Measurements from ENCODE around the gene LEF1. TPM values are rescaled to one million over a fixed set of nuclear protein-coding genes. Genes with fewer than 3 reads are reported as not detected.

The LEF1 gene
- total and polyA plus RNA-seq, 4 experiments from 2014 or later, result 307 to 399 (median 372) TPM

GRCh38 chr4:108103099-108103862 is 65.5 kb downstream of the LEF1 start:
- H3K4me1 ChIP-seq (ENCODE audit: insufficient read depth, low read length), result peaks cover 83% of the 10 kb centered on the region
- no peak overlapping the region for H3K4me3 ChIP-seq (ENCODE audit: low read length in 2 of 2)
- Mint-ChIP-seq H3K27me3 (no peaks in the 10 kb centered on the region), H3K36me3 (peaks cover 30 to 55% of the 10 kb centered on the region in 2 donors), H3K27ac (peak overlapping the region in 4 of 7 donors; percentile 31 to 94 (median 62)), H3K4me1 (peaks cover 63 to 85% (median 72%) of the 10 kb centered on the region in 4 donors), H3K4me3 (peak overlapping the region in 1 of 8 donors; percentile 3), H3K9me3 (no peaks in the 10 kb centered on the region)
- ChIA-PET POLR2A (ENCODE audit: partially characterized antibody) (interaction anchor here (0.5 to 23.2 kb wide), 5 partner anchors 9 to 61 kb away, joined by 3 to 460 read pairs (median 5); partner anchors contain the start of gene LEF1), CTCF (ENCODE audit: partially characterized antibody) (interaction anchor here (1.0 to 2.2 kb wide), 7 partner anchors 8 to 469 kb away, joined by 3 to 5 read pairs (median 4); no protein-coding TSS in a partner anchor)
- H3K36me3 ChIP-seq (ENCODE audit: insufficient read depth, low read length), result peaks cover 4% of the 10 kb centered on the region
- DNase-seq, result no peak
- H3K27me3 ChIP-seq (ENCODE audit: insufficient read depth, low read length), result no peaks in the 10 kb centered on the region
- no peak overlapping the region for H3K27ac ChIP-seq (ENCODE audit: low read depth, low read length)
- intact Hi-C loops (cut with micrococcal nuclease), result no loop called here
- no peaks in the 10 kb centered on the region for H3K9me3 ChIP-seq (ENCODE audit: control insufficient read depth in 1 of 2, low read length in 2 of 2)

DNA sequence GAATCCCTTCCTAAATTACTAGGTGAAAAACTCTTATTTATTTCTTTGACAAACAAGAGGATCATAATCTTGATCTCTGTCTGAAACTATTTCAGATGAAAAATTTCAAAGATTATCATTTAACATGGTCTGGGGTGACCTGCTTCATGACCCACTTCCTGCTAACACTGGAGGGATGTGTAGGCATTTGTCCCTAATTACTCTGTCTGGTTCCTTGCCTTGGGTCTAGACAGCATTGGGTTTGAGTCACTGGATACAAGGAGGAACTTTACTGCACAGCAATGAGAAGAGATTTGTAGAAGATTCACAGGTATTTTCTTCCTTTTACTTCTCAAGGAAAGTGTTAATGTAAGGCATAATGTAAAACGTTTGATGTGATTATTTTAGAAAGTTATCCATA is 67.9 kb downstream of the LEF1 start:
- Histone ChIP-seq H3K36me3 (ENCODE audit: insufficient read depth, low read length) (peaks cover 4% of the 10 kb centered on the region), H3K4me1 (ENCODE audit: insufficient read depth, low read length) (peaks cover 83% of the 10 kb centered on the region), H3K27me3 (ENCODE audit: insufficient read depth, low read length) (no peaks in the 10 kb centered on the region), H3K9me3 (ENCODE audit: control insufficient read depth in 1 of 2, low read length in 2 of 2) (no peaks in the 10 kb centered on the region), H3K27ac (ENCODE audit: low read depth, low read length) (no peak overlapping the region), H3K4me3 (ENCODE audit: low read length in 2 of 2) (no peak overlapping the region)
- Mint-ChIP-seq H3K27me3 (no peaks in the 10 kb centered on the region), H3K27ac (peak overlapping the region in 5 of 7 donors; percentile 19 to 94 (median 63)), H3K36me3 (peaks cover 33 to 53% of the 10 kb centered on the region in 2 donors), H3K9me3 (peaks cover 0 to 2% (median 0%) of the 10 kb centered on the region in 8 donors), H3K4me3 (peak overlapping the region in 4 of 8 donors; percentile 30 to 70 (median 50)), H3K4me1 (peaks cover 62 to 86% (median 73%) of the 10 kb centered on the region in 4 donors)
- peak in 1 of 5 donors; percentile 52 for DNase-seq
- intact Hi-C loops (cut with micrococcal nuclease), result no loop called here
- ChIA-PET POLR2A (ENCODE audit: partially characterized antibody) (interaction anchor here (0.8 to 1.5 kb wide), 6 partner anchors 10 to 66 kb away, joined by 3 to 4 read pairs (median 3); no protein-coding TSS in a partner anchor), CTCF (ENCODE audit: partially characterized antibody) (interaction anchor here (1.0 kb wide), 1 partner anchor 71 kb away, joined by 4 read pairs; no protein-coding TSS in a partner anchor)

GRCh38 chr4:108099838-108100237 is 68.9 kb downstream of the LEF1 start:
- Mint-ChIP-seq H3K4me3 (peak overlapping the region in 1 of 8 donors; percentile 17), H3K27ac (peak overlapping the region in 2 of 7 donors; percentile 38 to 60), H3K4me1 (peaks cover 68 to 88% (median 78%) of the 10 kb centered on the region in 4 donors), H3K27me3 (no peaks in the 10 kb centered on the region), H3K36me3 (peaks cover 37 to 56% of the 10 kb centered on the region in 2 donors), H3K9me3 (peaks cover 0 to 2% (median 0%) of the 10 kb centered on the region in 8 donors)
- ChIA-PET POLR2A (ENCODE audit: partially characterized antibody) (interaction anchor here (0.6 to 1.5 kb wide), 6 partner anchors 11 to 67 kb away, joined by 3 to 4 read pairs (median 3); no protein-coding TSS in a partner anchor), CTCF (ENCODE audit: partially characterized antibody) (interaction anchor here (1.0 to 1.3 kb wide), 3 partner anchors 12 to 70 kb away, joined by 3 to 4 read pairs (median 3); no protein-coding TSS in a partner anchor)
- no peaks in the 10 kb centered on the region for H3K27me3 ChIP-seq (ENCODE audit: insufficient read depth, low read length)
- DNase-seq, result no peak
- no peak overlapping the region for H3K27ac ChIP-seq (ENCODE audit: low read depth, low read length)
- no peaks in the 10 kb centered on the region for H3K9me3 ChIP-seq (ENCODE audit: control insufficient read depth in 1 of 2, low read length in 2 of 2)
- H3K36me3 ChIP-seq (ENCODE audit: insufficient read depth, low read length), result peaks cover 10% of the 10 kb centered on the region
- no peak overlapping the region for H3K4me3 ChIP-seq (ENCODE audit: low read length in 2 of 2)
- intact Hi-C loops (cut with micrococcal nuclease), result no loop called here
- H3K4me1 ChIP-seq (ENCODE audit: insufficient read depth, low read length), result peaks cover 85% of the 10 kb centered on the region

- intact Hi-C loops (cut with micrococcal nuclease), result no loop called here
- Histone ChIP-seq H3K36me3 (ENCODE audit: insufficient read depth, low read length) (peaks cover 7% of the 10 kb centered on the region), H3K4me1 (ENCODE audit: insufficient read depth, low read length) (peaks cover 90% of the 10 kb centered on the region), H3K9me3 (ENCODE audit: control insufficient read depth in 1 of 2, low read length in 2 of 2) (no peaks in the 10 kb centered on the region), H3K4me3 (ENCODE audit: low read length in 2 of 2) (no peak overlapping the region), H3K27me3 (ENCODE audit: insufficient read depth, low read length) (no peaks in the 10 kb centered on the region), H3K27ac (ENCODE audit: low read depth, low read length) (no peak overlapping the region)
- Mint-ChIP-seq H3K4me1 (peaks cover 61 to 93% (median 83%) of the 10 kb centered on the region in 4 donors), H3K9me3 (peaks cover 0 to 2% (median 0%) of the 10 kb centered on the region in 8 donors), H3K36me3 (peaks cover 34 to 58% of the 10 kb centered on the region in 2 donors), H3K4me3 (peak overlapping the region in 3 of 8 donors; percentile 1 to 47 (median 40)), H3K27me3 (no peaks in the 10 kb centered on the region), H3K27ac (peak overlapping the region in 5 of 7 donors; percentile 9 to 81 (median 42))
- no peak for DNase-seq
- CTCF ChIA-PET (ENCODE audit: partially characterized antibody), result interaction anchor here (1.4 to 1.5 kb wide), 2 partner anchors 17 to 33 kb away, joined by 3 to 4 read pairs; no protein-coding TSS in a partner anchor
- POLR2A ChIA-PET (ENCODE audit: partially characterized antibody), result interaction anchor here (2.2 kb wide), 1 partner anchor 10 kb away, joined by 8 read pairs; no protein-coding TSS in a partner anchor
These were observed 70.7 kb downstream of the LEF1 start for GRCh38 chr4:108097990-108098553.

- Mint-ChIP-seq H3K9me3 (peaks cover 0 to 2% (median 0%) of the 10 kb centered on the region in 8 donors), H3K36me3 (peaks cover 31 to 51% of the 10 kb centered on the region in 2 donors), H3K4me1 (peaks cover 50 to 84% (median 76%) of the 10 kb centered on the region in 4 donors), H3K27me3 (no peaks in the 10 kb centered on the region), H3K4me3 (peak overlapping the region in 4 of 8 donors; percentile 38 to 50 (median 40)), H3K27ac (peak overlapping the region in 6 of 7 donors; percentile 12 to 75 (median 64))
- peaks cover 7% of the 10 kb centered on the region for H3K36me3 ChIP-seq (ENCODE audit: insufficient read depth, low read length)
- intact Hi-C loops (cut with micrococcal nuclease), result loop anchor here (1.0 kb wide), 1 partner anchor 7 kb away; no protein-coding TSS in a partner anchor
- H3K27ac ChIP-seq (ENCODE audit: low read depth, low read length), result no peak overlapping the region
- no peak for DNase-seq
- H3K9me3 ChIP-seq (ENCODE audit: control insufficient read depth in 1 of 2, low read length in 2 of 2), result no peaks in the 10 kb centered on the region
- no peaks in the 10 kb centered on the region for H3K27me3 ChIP-seq (ENCODE audit: insufficient read depth, low read length)
- POLR2A ChIA-PET (ENCODE audit: partially characterized antibody), result interaction anchor here (1.2 to 2.2 kb wide), 4 partner anchors 8 to 14 kb away, joined by 3 to 7 read pairs (median 6); no protein-coding TSS in a partner anchor
- no peak overlapping the region for H3K4me3 ChIP-seq (ENCODE audit: low read length in 2 of 2)
- CTCF ChIA-PET (ENCODE audit: partially characterized antibody), result interaction anchor here (2.2 kb wide), 1 partner anchor 21 kb away, joined by 8 read pairs; no protein-coding TSS in a partner anchor
- H3K4me1 ChIP-seq (ENCODE audit: insufficient read depth, low read length), result peaks cover 84% of the 10 kb centered on the region
These were observed 73.7 kb downstream of the LEF1 start for GRCh38 chr4:108094923-108095482.

DNA sequence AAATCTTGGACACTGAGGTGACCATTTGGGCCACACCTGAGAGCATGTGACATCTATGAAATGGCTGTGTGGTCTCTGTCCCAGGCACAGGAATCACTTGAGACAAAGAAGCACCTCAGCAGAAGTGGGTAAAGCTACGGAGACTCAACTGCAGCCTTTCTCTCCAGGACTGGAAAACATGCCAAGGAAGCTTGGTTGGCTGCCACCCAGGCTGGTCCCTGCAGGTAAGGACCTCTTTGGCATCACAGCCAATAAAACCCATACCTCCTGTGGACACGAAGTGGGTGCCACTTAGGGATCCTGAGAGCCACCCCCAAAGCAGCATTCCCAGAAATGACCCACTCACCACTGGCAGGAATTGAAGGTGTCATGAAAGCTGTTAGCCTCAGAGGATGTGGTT is 74.6 kb downstream of the LEF1 start:
- H3K27ac Mint-ChIP-seq, result peak overlapping the region in 3 of 7 donors; percentile 44 to 82 (median 61)
- Histone ChIP-seq H3K36me3 (ENCODE audit: insufficient read depth, low read length) (peaks cover 8% of the 10 kb centered on the region), H3K4me3 (ENCODE audit: low read length in 2 of 2) (no peak overlapping the region), H3K9me3 (ENCODE audit: control insufficient read depth in 1 of 2, low read length in 2 of 2) (no peaks in the 10 kb centered on the region), H3K27ac (ENCODE audit: low read depth, low read length) (no peak overlapping the region), H3K27me3 (ENCODE audit: insufficient read depth, low read length) (no peaks in the 10 kb centered on the region), H3K4me1 (ENCODE audit: insufficient read depth, low read length) (peaks cover 79% of the 10 kb centered on the region)
- no peaks in the 10 kb centered on the region for H3K27me3 Mint-ChIP-seq
- POLR2A ChIA-PET (ENCODE audit: partially characterized antibody), result interaction anchor here (0.5 to 1.5 kb wide), 5 partner anchors 9 to 448 kb away, joined by 3 to 7 read pairs (median 4); no protein-coding TSS in a partner anchor
- intact Hi-C loops (cut with micrococcal nuclease), result loop anchor here (1.0 kb wide), 1 partner anchor 8 kb away; no protein-coding TSS in a partner anchor
- H3K9me3 Mint-ChIP-seq, result peaks cover 0 to 2% (median 0%) of the 10 kb centered on the region in 8 donors
- H3K4me3 Mint-ChIP-seq, result peak overlapping the region in 3 of 8 donors; percentile 3 to 50 (median 11)
- CTCF ChIA-PET (ENCODE audit: partially characterized antibody), result interaction anchor here (0.8 to 2.6 kb wide), 6 partner anchors 8 to 67 kb away, joined by 3 to 8 read pairs (median 3); no protein-coding TSS in a partner anchor
- peaks cover 46 to 88% (median 72%) of the 10 kb centered on the region in 4 donors for H3K4me1 Mint-ChIP-seq
- DNase-seq, result no peak
- H3K36me3 Mint-ChIP-seq, result peaks cover 29 to 55% of the 10 kb centered on the region in 2 donors

Measured in CD4-positive, alpha-beta memory T cell (primary cell).